Measurements from ENCODE around the gene CLSTN3.

GRCh38 chr12:7150841-7151240 is 20.7 kb downstream of the CLSTN3 start:
- TF ChIP-seq CTCF (IDR thresholded peaks at IDR 0.05): no peak
- no peak for TF ChIP-seq POLR2A (IDR thresholded peaks at IDR 0.05)
